NCI-H187 treated with DMSO at 0.1 percent for 48 hours (cell line): ENCODE results near the gene SLC44A5.

Experiments
- DNase-seq: peaks from one replicate; lab custom pipeline; 2025; lab: John Stamatoyannopoulos, UW

The SLC44A5 gene

GRCh38 chr1:75174031-75174760 is 436.7 kb downstream of the SLC44A5 start:
- no peak for DNase-seq

GRCh38 chr1:75172556-75172955 is 438.4 kb downstream of the SLC44A5 start:
- no peak for DNase-seq

- DNase-seq = no peak
These were observed 439.0 kb downstream of the SLC44A5 start for GRCh38 chr1:75171876-75172275.

GRCh38 chr1:75170981-75171380 is 439.9 kb downstream of the SLC44A5 start:
- DNase-seq = no peak

- no peak for DNase-seq
These were observed 440.9 kb downstream of the SLC44A5 start for GRCh38 chr1:75170011-75170410.

GRCh38 chr1:75166821-75167220 is 444.1 kb downstream of the SLC44A5 start:
- DNase-seq = no peak

GRCh38 chr1:75165264-75165663 is 445.6 kb downstream of the SLC44A5 start:
- no peak for DNase-seq

- DNase-seq = no peak
These were observed 451.8 kb downstream of the SLC44A5 start for GRCh38 chr1:75159154-75159553.
